ENCODE data around the gene HOOK2.

The HOOK2 gene

GRCh38 chr19:12797141-12797587, 21.8 kb upstream of the HOOK2 start:
- no peak for TF ChIP-seq ZNF274 (IDR thresholded peaks at IDR 0.05; ENCODE audit: low read depth, low read length)
- H3K4me3 ChIP-seq (ENCODE audit: low read length), result no peak overlapping the region

- no peak for TF ChIP-seq ZNF274 (IDR thresholded peaks at IDR 0.05; ENCODE audit: low read depth, low read length)
- no peak overlapping the region for H3K4me3 ChIP-seq (ENCODE audit: low read length)
Measured at GRCh38 chr19:12796146-12797071, 21.1 kb upstream of the HOOK2 start.

- H3K4me3 ChIP-seq (ENCODE audit: low read length), result no peak overlapping the region
- no peak for TF ChIP-seq ZNF274 (IDR thresholded peaks at IDR 0.05; ENCODE audit: low read depth, low read length)
Measured at GRCh38 chr19:12794971-12795381, 19.6 kb upstream of the HOOK2 start.

- peak overlapping the region; percentile 85; the same call in 1 of the 2 replicates for H3K4me3 ChIP-seq (ENCODE audit: low read length)
- TF ChIP-seq ZNF274 (IDR thresholded peaks at IDR 0.05; ENCODE audit: low read depth, low read length), result no peak
Measured at GRCh38 chr19:12794196-12794941, 19.0 kb upstream of the HOOK2 start.

GRCh38 chr19:12793290-12794195, 18.2 kb upstream of the HOOK2 start:
- no peak for TF ChIP-seq ZNF274 (IDR thresholded peaks at IDR 0.05; ENCODE audit: low read depth, low read length)
- H3K4me3 ChIP-seq (ENCODE audit: low read length), result peak overlapping the region; percentile 85

- H3K4me3 ChIP-seq (ENCODE audit: low read length), result peak overlapping the region; percentile 85
- TF ChIP-seq ZNF274 (IDR thresholded peaks at IDR 0.05; ENCODE audit: low read depth, low read length), result no peak
Measured at GRCh38 chr19:12792853-12793289, 17.5 kb upstream of the HOOK2 start.

- peak overlapping the region; percentile 85 for H3K4me3 ChIP-seq (ENCODE audit: low read length)
- no peak for TF ChIP-seq ZNF274 (IDR thresholded peaks at IDR 0.05; ENCODE audit: low read depth, low read length)
Measured at GRCh38 chr19:12792051-12792852, 16.9 kb upstream of the HOOK2 start.

GRCh38 chr19:12791345-12792050, 16.1 kb upstream of the HOOK2 start, which contains the start of gene JUNB:
JUNB (plus strand) TSS chr19:12791486; CDS start chr19:12791772, 286 bp downstream.
- no peak for TF ChIP-seq ZNF274 (IDR thresholded peaks at IDR 0.05; ENCODE audit: low read depth, low read length)
- H3K4me3 ChIP-seq (ENCODE audit: low read length), result peak within 1 kb of the TSS; percentile 85

GRCh38 chr19:12790628-12791344, 15.4 kb upstream of the HOOK2 start:
- TF ChIP-seq ZNF274 (IDR thresholded peaks at IDR 0.05; ENCODE audit: low read depth, low read length), result no peak
- H3K4me3 ChIP-seq (ENCODE audit: low read length), result peak overlapping the region; percentile 31; the same call in 1 of the 2 replicates

- peak overlapping the region; percentile 31; the same call in 1 of the 2 replicates for H3K4me3 ChIP-seq (ENCODE audit: low read length)
- no peak for TF ChIP-seq ZNF274 (IDR thresholded peaks at IDR 0.05; ENCODE audit: low read depth, low read length)
Measured at GRCh38 chr19:12789904-12790619, 14.7 kb upstream of the HOOK2 start.

All from GM08714 (cell line).